Smooth muscle cell of bladder (primary cell): ENCODE results near the gene DHODH. TPM values are rescaled to one million over a fixed set of nuclear protein-coding genes. Genes with fewer than 3 reads are reported as not detected.

Source experiments
- total RNA-seq: library from RNA; depleted of rRNA; stranded (reverse); fragments of >200 nt; gene quantifications from 2 replicates; pipeline ENCODE4 v1.2.3, GENCODE V29; 2014

DHODH gene
- 2.4 and 3.7 TPM in 2 replicates for total RNA-seq

GRCh38 chr16:72008424-72009216, at the start of gene DHODH:
Gene DHODH, plus strand, starts transcription at chr16:72008744. Its CDS starts 21 bp downstream, at chr16:72008765.

GRCh38 chr16:72054254-72054847, 45.8 kb downstream of the DHODH start, which contains the start of gene HP:
Gene HP, plus strand, starts transcription at chr16:72054505. Its CDS starts 148 bp downstream, at chr16:72054653.

Other genes starting within 250 kb of the DHODH start
- gene AP1G1, start 199.9 kb upstream of the DHODH start, total RNA-seq: 40.2 and 45.4 TPM in 2 replicates
- 7.5 and 9.3 TPM in 2 replicates for gene ATXN1L, start 162.8 kb upstream of the DHODH start, total RNA-seq
- 3.7 and 4.0 TPM in 2 replicates for gene ZNF821, start 124.6 kb upstream of the DHODH start, total RNA-seq
- 109 and 130 TPM in 2 replicates for gene IST1, start 113.2 kb upstream of the DHODH start, total RNA-seq
- gene PKD1L3, start 8.3 kb upstream of the DHODH start, total RNA-seq: under 0.01 TPM in 2 replicates
- not detected in 2 replicates for gene HP, start 45.8 kb downstream of the DHODH start, total RNA-seq
- under 0.01 TPM in 1 of 2 replicates, not detected in the other for gene HPR, start 54.5 kb downstream of the DHODH start, total RNA-seq
- gene TXNL4B, start 84.9 kb downstream of the DHODH start, total RNA-seq: 4.6 and 8.6 TPM in 2 replicates
- 78.6 and 101 TPM in 2 replicates for gene DHX38, start 85.1 kb downstream of the DHODH start, total RNA-seq
- gene PMFBP1, start 163.4 kb downstream of the DHODH start, total RNA-seq: under 0.01 and 0.18 TPM in 2 replicates